T-helper 22 cell (primary cell): ENCODE data around the gene CACNA1C.

Experiments
- DNase-seq: peaks from one replicate; pipeline ENCODE4 v3.0.0-alpha.2; 2020; ENCODE audit warnings: low read depth

The CACNA1C gene

DNA sequence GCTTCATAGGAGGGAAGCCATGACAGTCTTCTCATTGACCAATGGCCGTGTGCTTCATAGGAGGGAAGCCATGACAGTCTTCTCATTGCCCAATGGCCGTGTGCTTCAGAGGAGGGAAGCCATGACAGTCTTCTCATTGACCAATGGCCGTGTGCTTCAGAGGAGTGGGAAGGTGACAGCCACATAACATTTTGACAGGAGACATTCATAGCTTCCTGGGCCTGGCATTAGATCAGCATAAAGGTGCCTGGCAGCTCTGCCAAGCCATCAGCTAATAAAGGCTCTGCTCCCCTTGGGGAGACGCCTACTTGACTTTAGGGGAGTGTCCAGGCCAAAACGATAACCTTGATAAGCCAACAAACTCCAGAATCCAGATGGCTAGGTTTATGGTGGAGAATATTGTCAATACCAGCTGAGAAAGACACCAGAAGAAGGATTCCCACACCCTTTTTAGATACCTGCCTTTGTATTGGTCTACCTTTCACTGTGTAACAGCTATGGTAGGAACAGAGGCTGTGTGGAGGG is 468.0 kb downstream of the CACNA1C start:
- no peak for DNase-seq

DNA sequence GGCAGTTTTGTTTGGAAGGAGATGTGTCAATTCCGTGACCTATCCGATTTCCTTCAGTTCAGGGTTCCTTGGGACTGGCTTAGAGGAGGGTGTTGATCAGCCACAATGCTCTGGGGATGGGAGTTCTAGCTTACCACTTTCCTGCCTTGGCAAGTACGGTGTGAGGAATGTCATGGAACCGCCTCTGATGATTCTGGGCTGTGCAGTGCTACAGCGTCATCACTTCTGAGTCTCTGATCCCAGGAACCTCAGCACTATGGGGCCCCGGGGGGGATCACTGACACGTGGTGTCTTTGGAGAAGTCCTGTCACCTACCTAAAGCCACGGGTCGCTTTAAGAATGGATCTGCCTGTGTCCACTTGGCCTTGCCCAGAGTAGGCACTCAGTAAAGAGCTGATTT is 470.5 kb downstream of the CACNA1C start:
- no peak for DNase-seq

DNA sequence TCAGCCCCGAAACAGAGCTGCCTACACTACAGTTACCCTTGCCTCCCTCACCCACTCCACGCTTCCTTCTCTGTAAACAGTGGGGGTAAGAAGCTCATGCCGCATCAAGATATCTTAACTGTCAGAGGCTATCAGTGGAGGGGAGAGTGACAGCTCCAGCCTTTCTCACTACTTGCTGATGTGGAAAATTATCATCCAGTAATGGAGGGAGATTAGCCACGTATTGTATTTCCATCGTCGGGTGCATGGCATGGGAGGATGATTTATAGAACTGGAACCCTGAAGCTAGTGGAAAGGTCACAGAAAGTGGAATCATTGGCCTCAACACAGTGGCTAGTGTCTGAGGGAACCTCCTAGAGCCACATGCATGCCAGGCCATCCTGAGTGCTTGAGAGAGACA is 471.1 kb downstream of the CACNA1C start:
- DNase-seq, result no peak

DNA sequence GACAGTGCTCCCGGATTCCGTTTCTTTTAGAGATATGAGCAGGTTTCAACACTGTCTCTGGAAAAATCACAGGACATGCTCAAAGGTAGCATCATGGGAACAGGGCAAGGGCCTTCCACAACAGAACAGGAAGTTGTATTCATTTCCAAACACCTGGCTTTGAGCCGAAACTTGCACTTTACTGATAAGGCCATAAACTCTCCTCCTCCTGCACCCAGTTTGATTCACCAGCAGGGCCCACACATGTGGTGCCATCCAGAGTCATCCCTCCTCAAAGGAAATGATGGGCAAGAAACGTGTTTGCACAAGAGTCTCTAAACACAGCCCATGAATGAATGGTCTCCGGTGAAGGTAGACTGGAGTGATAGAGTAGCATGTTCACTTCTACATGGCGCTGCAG is 473.6 kb downstream of the CACNA1C start:
- no peak for DNase-seq

DNA sequence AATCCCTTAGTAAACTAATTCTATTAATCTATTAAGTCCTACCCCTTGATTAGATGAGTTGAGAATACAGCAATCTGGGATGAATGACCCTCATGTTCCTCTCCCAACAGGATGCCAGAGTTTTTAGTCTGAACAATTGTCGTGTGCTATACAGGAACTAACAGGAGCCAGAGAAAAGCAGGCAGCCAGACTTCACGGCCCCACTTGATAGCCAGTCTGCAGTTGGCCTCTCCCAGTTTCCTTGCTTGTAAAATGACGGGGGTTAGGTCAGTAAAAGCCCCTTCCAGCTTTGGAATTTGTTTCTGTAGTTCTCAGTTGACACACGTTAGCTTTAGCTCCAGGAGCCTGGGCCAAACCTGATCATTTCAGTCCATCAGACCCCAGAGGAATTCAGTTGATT is 475.2 kb downstream of the CACNA1C start:
- DNase-seq, result no peak

DNA sequence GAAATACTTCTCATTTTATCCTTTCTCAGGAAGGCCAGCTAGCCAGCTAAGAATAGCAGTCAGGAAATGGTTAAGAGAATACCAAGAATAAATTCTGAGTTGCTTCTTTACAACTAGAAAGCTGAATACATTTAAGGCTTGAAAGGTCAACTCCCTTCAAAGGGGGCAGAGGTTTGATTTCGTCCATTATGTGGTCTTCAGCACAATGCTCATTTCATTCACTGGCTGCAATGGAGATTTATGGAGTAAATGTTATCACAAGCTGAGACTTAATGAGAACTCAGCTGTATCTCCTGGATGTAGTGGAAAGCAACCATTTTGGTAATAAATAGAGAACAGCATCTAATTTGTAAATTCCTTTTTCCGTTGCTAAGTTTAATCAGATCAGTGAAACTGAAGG is 477.0 kb downstream of the CACNA1C start:
- DNase-seq, result no peak

DNA sequence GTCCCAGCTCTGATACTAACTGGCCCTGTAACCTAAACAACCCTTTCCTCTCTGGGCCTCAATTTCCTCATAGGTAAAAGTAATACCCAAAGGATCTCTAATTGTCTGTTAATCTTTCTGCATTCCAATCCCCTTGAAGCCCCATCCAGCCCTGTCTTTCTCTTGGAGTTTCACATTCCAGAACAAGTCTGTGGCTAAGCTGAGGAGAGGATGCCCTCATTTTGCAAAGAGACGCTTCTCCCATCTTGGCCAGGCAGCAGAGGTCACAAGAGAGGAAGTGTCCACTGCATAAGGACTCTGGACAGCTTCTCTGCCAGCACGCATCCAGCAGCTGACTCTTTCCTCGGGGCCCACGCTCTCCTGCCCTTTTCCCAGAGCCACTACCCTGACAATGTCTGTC is 478.6 kb downstream of the CACNA1C start:
- DNase-seq, result no peak

DNA sequence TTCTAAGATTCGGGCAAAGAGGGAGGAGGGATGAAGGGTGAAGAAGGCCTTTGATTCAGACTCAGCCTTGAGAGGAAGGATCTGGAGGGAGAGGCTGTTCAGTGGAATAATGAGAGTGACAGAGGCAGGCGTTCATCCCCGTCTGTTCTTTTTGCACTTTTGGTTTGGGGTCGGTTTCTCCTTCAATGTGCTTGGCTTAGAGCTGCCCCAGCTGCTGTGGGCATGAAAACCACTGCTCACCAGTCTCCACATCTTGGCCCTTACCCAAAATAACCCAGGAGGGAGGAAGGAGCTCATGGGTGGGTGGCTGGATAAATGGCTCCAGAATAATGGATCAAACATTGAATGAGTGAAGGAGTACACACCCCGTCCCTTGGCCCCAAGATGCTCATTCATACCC is 480.2 kb downstream of the CACNA1C start:
- DNase-seq, result no peak

DNA sequence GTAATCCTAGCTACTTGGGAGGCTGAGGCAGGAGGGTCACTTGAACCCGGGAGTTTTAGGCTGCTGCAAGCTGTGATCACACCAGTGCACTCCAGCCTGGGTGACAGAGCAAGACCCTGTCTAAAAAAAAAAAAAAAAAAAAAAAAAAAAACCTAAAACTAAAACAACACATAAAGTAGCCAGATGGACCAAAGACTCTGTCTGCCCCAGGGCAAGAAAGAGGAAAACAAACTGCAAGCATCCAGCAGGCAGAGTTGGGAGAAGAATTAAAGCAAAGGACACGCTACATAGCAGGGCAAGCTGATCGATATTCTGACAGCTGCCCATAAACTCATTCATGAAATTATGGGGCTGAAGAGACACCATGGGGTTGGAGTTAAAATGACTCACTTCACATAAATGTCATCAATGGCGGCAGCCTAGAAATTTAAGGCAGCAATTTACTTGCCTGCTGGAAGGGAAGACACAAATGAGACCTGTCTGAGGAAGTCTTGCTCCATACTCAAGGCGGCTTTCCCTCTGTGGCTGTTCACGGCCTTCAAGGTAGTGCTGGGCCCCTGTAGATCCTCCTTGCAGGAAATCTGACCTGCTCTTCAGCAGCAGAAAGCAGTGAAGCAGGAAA is 482.9 kb downstream of the CACNA1C start:
- DNase-seq, result no peak

DNA sequence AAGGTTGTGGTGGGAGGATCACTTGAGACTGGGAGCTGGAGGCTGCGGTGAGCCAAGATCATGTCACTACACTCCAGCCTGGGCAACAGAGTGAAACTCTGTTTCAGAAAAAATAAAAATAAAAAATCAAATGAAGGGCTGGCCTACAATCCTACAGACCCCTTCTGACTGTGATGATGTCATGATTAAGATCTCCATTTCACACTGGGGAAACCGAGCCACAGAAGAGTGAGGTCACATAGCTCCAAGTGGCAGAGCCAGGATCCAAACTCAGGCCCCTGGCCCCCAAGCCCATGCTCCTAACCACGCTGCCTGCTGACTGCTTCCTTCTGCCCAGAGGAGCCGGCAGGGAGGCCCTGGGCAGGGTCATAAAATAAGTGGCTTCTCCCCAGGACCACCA is 483.9 kb downstream of the CACNA1C start:
- DNase-seq, result no peak

DNA sequence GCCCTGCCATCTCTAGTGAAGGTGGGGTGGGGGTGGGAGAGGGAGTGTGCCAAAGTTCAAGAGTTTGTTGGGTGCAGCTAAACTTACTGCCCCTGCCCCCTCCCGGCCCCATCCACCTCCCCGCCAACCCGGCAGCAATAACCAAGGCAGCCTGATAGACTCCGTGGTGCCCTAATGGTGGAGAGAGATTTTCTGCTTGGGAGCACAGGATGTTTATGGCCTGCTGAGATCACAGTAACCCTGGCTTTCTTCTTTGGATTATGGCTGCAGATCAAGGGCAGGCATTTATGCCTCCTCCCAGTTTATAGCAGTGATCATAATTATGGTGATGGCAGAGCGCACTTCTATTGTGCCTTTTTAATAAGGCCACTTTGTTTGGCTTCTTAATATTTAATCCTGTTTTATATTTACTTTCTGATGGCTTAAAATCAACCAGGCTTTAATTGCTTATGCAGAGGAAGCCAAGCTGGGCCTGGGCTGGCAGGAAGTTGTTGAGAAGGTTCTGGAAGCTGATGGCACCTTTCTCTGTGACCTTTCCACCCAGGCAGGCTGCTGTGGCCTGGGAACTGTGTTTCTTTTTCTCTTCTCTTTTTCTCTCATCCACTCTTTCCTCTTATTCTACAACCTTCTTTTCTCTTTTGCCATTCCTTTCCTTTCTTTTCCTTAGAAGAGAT is 485.2 kb downstream of the CACNA1C start:
- no peak for DNase-seq

DNA sequence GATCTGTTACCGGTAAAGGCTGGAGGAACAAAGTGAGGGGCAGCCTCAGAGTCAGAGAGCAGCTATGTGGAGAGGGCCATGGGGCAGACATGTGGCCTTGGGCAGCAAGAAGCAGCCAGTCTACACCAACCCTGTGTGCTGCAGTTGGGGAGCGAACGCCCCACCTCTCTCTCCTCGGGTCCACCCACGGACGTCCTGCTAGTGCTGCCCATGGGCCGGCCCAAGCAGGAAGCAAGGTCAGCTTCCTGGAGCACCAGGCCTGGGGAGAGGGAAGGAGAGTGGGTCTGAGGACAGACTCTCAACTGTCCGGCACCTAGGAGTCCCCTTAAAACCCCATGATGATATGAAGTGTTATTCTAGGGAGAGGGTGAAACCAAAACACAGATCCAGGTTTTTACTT is 487.2 kb downstream of the CACNA1C start:
- no peak for DNase-seq

DNA sequence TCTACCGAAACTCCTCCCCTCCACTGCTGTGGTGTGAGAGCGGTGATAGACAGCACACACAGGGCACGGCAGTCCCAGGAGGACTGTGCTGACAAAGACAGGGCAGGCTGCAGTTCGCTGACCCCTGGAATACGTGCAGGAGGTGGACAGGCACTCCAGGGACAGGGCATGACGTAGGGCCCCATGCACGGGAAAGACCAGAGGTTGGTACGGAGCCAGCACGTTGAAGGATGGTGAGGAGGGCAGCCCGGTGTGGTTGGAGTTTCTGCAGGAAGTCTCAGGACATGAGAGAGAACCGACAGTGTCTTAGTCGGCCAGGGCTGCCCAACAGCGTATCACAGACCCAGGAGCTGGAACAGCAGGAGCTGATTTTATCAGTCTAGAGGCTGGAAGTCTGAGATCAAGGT is 487.8 kb downstream of the CACNA1C start:
- no peak for DNase-seq

DNA sequence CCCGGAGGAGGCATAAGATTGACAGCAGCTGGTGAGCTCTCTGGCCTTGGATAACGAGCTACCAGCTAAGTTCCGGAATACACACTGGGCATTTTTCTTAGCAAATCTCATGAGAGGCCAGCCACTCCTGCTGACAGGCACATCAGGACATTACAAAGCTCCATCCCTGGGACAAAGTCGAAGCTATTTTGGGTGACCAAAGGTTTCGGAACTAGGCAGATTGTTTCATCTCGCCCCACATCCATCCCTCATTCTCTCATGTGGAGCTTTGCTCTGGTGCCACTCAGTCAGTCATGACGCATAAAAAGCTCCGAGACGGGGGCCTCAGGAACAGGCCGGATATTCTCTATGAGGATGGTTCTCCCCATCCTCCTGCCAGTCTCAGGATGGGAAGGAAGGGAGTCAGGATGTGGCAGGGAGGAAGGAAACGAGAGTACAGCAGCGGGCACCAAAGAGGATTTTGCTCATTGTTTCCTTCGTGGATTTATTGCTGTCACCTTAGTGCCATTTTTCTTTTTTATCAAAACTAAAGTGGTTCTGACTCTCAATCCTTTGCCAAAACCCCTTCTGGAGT is 488.9 kb downstream of the CACNA1C start:
- DNase-seq, result no peak

DNA sequence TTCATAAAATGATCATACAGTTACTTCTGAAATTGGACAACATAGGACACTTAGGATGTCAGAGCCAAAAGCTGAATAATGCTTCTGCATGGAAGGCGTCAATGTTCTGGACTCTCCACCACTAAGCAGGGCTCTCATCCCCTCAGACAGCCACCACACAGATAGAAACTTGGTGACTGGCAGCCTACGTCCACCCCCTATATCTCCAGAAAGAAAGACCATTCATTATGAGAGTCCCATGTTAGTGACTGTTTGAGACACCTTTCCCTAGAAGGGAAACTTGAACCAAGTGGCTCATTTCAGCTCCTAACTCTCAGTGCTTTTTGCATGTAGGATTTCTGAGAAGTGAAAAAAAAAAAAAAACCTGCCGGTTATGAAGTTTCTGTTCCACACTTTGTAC is 491.0 kb downstream of the CACNA1C start:
- no peak for DNase-seq

DNA sequence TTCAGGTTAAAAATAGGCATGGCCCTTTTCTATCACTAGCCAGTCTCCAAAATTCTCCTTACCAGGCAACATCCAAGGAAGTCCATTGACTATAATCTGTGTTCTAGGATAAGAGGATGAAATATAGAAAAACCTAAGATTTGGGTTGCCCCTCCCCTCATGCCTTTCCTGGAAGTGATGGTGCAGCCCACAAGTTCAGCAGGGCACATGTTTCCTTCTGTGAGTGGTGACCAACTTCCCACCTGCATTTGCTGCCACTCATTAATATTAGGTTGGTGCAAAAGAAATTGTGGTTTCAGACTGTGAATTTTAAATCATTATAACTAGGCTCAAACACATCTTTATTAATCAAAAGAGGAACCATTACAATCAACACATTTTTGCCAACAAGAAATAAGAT is 491.4 kb downstream of the CACNA1C start:
- no peak for DNase-seq

DNA sequence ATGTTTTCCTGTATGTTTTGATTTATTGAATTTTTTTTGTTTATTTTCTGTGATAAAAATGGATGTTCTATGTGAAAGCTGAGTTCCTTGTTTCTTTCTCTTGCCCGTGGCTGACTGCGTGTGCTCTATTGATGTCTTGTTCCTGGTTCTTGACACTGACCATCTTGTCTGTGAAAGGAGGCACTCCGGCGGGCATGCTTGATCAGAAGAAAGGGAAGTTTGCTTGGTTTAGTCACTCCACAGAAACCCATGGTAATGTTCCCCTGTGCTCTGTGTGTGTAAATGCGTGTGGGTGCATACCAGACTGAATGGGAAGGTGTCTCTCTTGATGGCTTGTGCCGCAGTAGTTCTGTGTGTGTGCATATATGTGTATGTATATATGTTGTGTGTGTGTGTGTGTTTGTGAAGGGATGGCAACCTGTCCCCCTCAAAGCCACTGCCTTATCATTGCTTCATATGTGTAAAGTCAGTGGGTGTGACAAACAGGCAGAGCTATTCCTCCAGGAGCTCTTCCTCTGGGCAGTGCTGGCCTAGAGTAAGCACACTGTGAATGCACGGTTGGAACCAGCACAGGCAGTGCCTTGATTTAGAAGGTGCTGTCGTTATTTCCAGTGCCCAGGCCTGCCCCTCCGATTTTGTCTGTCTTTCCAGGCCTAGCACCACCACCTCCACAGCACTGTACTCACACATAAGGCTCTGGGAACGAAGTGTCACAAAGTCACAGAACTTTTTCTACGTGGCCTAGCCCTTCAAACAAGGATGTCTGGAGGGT is 494.7 kb downstream of the CACNA1C start:
- DNase-seq, result no peak

DNA sequence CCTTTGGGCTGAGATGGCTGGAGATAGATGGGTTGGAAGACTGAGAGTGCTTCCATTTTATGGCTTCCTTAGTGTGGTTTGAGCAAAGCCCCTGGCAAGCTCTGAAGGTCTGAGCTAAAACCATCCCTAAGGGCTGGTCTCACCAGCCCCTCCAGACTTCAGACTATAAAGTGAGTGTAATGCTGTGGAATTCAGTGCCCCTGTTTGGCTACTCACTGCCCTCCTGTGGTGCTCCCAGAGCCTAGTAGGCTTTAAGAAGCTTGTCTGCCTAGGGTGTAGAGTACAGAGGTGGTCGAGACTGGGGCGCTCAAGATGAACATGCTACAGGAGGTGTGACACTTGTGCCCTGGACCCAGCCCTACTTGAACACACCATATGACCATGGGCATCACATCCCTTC is 495.3 kb downstream of the CACNA1C start:
- DNase-seq, result no peak

DNA sequence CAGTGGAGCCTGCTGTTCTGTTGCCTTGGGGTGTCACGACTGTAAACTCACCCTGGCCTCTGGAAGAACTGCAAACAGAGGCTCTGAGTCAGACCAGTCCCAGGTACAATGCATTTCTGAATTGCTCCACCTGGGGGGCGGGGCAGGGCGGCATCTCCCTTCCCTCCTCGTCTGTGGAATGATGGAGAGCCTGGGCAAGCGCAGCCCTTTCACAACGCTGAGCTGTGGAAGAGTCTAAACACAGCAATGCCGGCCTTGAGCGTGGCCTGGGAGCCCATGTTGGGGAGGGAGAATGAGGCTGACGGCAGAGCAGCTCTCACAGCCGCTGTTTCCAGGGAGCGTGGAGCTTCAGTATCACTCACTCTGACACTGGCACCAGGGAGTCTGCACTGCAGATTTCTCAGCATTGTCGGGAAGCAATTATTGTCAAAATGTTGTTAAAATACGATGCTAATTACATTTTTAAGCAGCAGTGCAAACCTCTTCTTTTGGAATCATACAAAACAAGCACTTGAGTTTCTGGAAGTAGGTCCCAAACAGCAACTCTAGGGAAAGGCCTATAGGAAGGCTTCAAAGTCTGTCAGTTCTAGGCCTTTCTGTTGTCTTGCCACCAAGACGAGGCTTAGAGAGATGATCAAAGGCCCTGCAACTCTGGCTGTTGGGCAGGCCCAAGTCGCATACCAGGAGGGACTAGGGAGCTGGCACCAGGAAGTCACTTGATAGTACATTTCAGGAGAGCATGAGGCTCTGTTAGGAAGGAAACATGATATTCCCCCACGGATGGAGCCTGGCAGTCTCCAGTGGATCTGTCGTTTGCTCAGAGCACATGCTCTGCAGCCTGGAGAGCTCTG is 498.0 kb downstream of the CACNA1C start:
- no peak for DNase-seq

DNA sequence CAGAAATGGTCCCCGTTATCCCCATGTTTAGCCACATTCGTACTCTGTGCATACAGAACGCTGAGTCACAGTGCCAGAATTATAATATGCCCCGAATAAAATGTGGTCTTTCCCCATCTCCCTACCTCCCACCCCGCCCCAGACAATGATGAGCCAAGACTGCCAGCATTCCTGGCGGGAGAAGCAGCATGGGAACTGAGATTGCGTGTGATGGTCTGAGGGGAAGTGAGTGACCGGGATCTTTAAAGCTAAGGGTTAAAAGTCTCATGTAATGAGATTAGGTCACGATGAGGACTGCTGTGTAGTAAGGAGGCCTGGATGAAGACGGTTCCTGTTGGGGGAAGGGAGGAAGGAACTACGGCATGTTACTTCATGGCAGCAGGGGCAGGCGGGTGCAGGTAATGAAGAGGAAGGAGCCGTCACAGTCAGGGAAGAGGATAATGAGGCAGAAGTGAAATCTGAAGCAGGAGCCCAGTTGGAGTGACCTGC is 498.7 kb downstream of the CACNA1C start:
- DNase-seq, result no peak

DNA sequence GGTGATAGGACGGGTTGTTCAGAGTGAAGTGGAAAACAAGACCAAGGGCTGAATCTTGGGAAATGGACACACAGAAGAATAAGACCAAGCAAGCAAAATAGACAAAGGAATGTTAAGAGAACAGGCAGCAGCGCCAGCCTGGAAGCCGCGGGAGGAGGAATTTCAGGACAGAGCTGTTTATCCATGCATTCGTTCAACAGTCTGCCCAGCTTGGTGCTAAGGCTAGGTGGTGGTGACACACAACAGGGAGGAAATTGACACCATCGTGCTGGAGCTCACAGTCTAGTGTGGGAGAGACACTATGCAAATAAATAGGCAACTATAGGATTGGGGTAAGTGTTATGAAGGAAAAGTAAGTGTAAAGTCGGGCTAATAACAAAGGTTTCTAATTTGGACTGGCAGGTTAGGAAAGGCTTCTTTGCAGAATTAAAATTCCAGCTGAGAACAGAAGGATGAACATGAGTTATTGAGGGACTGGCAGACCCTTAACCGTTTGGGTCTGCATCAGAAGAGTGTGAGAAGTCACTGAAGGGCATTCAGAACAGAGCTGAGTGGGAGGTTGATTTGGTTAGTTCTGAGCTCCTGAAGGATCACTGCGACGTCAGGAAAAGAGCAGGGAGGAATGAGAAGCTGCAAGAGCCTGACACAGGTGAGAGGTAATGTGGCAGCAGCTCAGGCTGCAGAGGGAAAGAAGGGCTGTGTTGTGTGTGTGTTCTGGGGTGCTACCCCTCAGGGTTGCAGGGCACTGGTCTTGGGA is 499.4 kb downstream of the CACNA1C start:
- no peak for DNase-seq
